SK-N-SH (cell line): ENCODE data around the gene ITM2C. TPM values are rescaled to one million over a fixed set of nuclear protein-coding genes. Genes with fewer than 3 reads are reported as not detected.

Experiments used
- CTCF ChIA-PET: fragments of 300-600, 350-600 bp; formaldehyde crosslinking; extraction: SDS; loops from one replicate; lab custom pipeline; 2021; lab: Yijun Ruan, JAX
- POLR2A ChIA-PET: fragments of 350-600 bp; sonication (Branson Sonifier 250); formaldehyde crosslinking; extraction: SDS; loops from one replicate; lab custom pipeline; 2020; ENCODE audit warnings: antibody characterized with exemption, inconsistent platforms; lab: Yijun Ruan, JAX
- DNase-seq: peaks from one replicate; pipeline ENCODE4 v3.0.0; 2012
- H2AFZ ChIP-seq: fragments of 200-600 bp; sonication (generic); 2 replicates; pipeline ENCODE4 v1.8.1; 2016; ENCODE audit warnings: antibody characterized with exemption, mild to moderate bottlenecking, low read depth
- H3F3A ChIP-seq: fragments of 200-600 bp; sonication (generic); replicated peaks from 2 replicates; pipeline ENCODE3; 2016; ENCODE audit warnings: antibody characterized with exemption, mild to moderate bottlenecking; ENCODE audit not compliant: insufficient read depth
- H3K27ac ChIP-seq, 2 experiments: fragments of 200-500 bp in 1 of 2; fragments of 200-600 bp in 1 of 2; sonication (Bioruptor generic) in 1 of 2; sonication (generic), shearing (Covaris generic) in 1 of 2; 2 replicates each; pipeline versions ENCODE4 v1.5.1 to v1.6.1; 2014 to 2016; ENCODE audit warnings: low read depth in 2 of 2, inconsistent platforms in 1 of 2, low read length in 1 of 2, mild to moderate bottlenecking in 1 of 2, mixed read lengths in 1 of 2
- H3K27me3 ChIP-seq: fragments of 200-600 bp; sonication (generic), shearing (Covaris generic); 2 replicates; pipeline ENCODE4 v1.6.1; 2016; ENCODE audit warnings: mixed run types; ENCODE audit not compliant: insufficient read depth
- H3K36me3 ChIP-seq, 2 experiments: fragments of 200-500 bp in 1 of 2; fragments of 200-600 bp in 1 of 2; sonication (Bioruptor generic) in 1 of 2; sonication (generic) in 1 of 2; replicated peaks in 1 of 2; 2 replicates each; pipeline versions ENCODE3 to v1.5.1; 2014 to 2016; ENCODE audit warnings: low read length in 1 of 2, mild to moderate bottlenecking in 1 of 2; ENCODE audit not compliant: insufficient read depth in 2 of 2, control insufficient read depth in 1 of 2
- H3K4me1 ChIP-seq, 2 experiments: fragments of 200-500 bp in 1 of 2; fragments of 200-600 bp in 1 of 2; sonication (Bioruptor generic) in 1 of 2; sonication (generic), shearing (Covaris generic) in 1 of 2; 2 replicates each; pipeline versions ENCODE4 v1.5.1 to v1.6.1; 2014 to 2016; ENCODE audit warnings: low read depth in 1 of 2, low read length in 1 of 2, mixed run types in 1 of 2; ENCODE audit not compliant: insufficient read depth in 2 of 2, control insufficient read depth in 1 of 2
- H3K4me2 ChIP-seq: fragments of 200-600 bp; sonication (generic), shearing (Covaris generic); 2 replicates; pipeline ENCODE4 v1.6.1; 2017; ENCODE audit warnings: mixed run types
- H3K4me3 ChIP-seq, 2 experiments: fragments of 200-500 bp in 1 of 2; fragments of 200-600 bp in 1 of 2; sonication (Bioruptor generic) in 1 of 2; sonication (generic), shearing (Covaris generic) in 1 of 2; 2 replicates each; pipeline versions ENCODE4 v1.5.1 to v1.8.1; 2014 to 2016; ENCODE audit warnings: low read depth in 2 of 2, inconsistent platforms in 1 of 2, low read length in 1 of 2, mild to moderate bottlenecking in 1 of 2, mixed read lengths in 1 of 2, moderate library complexity in 1 of 2
- H3K79me2 ChIP-seq: fragments of 200-600 bp; sonication (generic); 2 replicates; pipeline ENCODE4 v1.8.1; 2017; ENCODE audit warnings: mild to moderate bottlenecking; ENCODE audit not compliant: insufficient read depth
- H3K9ac ChIP-seq: fragments of 200-600 bp; sonication (generic); 2 replicates; pipeline ENCODE4 v1.6.1; 2017; ENCODE audit warnings: mixed run types
- H3K9me2 ChIP-seq: fragments of 200-600 bp; sonication (generic); 2 replicates; pipeline ENCODE4 v1.6.1; 2017; ENCODE audit warnings: mixed run types
- H3K9me3 ChIP-seq: fragments of 200-600 bp; sonication (generic); 2 replicates; pipeline ENCODE4 v1.6.1; 2017; ENCODE audit warnings: mixed run types, mild to moderate bottlenecking, moderate library complexity
- H4K20me1 ChIP-seq: fragments of 200-600 bp; sonication (generic); 2 replicates; pipeline ENCODE4 v1.6.1; 2017; ENCODE audit warnings: mild to moderate bottlenecking, mixed run types; ENCODE audit not compliant: insufficient read depth
- CHD2 ChIP-seq: fragments of 150-350 bp; IDR thresholded peaks from 2 replicates; pipeline ENCODE4 v1.6.1; 2018; ENCODE audit warnings: low read length; ENCODE audit not compliant: partially characterized antibody
- EP300 ChIP-seq, 2 experiments: IDR thresholded peaks; 2 replicates each; pipeline versions ENCODE4 v1.4.0 to v1.6.1; 2012; ENCODE audit warnings: borderline replicate concordance in 1 of 2, low read depth in 1 of 2, low read length in 1 of 2
- FOSL2 ChIP-seq: IDR thresholded peaks from 2 replicates; pipeline ENCODE4 v1.4.0; 2012; ENCODE audit warnings: low read depth, mild to moderate bottlenecking, moderate library complexity, borderline replicate concordance
- FOXM1 ChIP-seq: IDR thresholded peaks from 2 replicates; pipeline ENCODE4 v1.4.0; 2012; ENCODE audit warnings: low read depth, mild to moderate bottlenecking
- GATA2 ChIP-seq: sonication (generic); formaldehyde crosslinking; IDR thresholded peaks from 2 replicates; pipeline ENCODE4 v1.5.0; 2020; ENCODE audit warnings: mild to moderate bottlenecking, missing genetic modification reagents
- JUND ChIP-seq: IDR thresholded peaks from 2 replicates; pipeline ENCODE4 v1.4.0; 2012
- NFIC ChIP-seq: IDR thresholded peaks from 2 replicates; pipeline ENCODE4 v1.4.0; 2012; ENCODE audit warnings: borderline replicate concordance
- NRF1 ChIP-seq: IDR thresholded peaks from 2 replicates; pipeline ENCODE4 v1.6.1; 2012; ENCODE audit warnings: low read depth, mild to moderate bottlenecking, low read length
- RCOR1 ChIP-seq: fragments of 150-350 bp; IDR thresholded peaks from 2 replicates; pipeline ENCODE4 v1.6.1; 2017; ENCODE audit warnings: antibody characterized with exemption, low read length
- RFX5 ChIP-seq: IDR thresholded peaks from 2 replicates; pipeline ENCODE4 v1.6.1; 2012; ENCODE audit warnings: mild to moderate bottlenecking, improper control_type of control experiment, low read length
- RXRA ChIP-seq: IDR thresholded peaks from 2 replicates; pipeline ENCODE4 v1.4.0; 2012; ENCODE audit warnings: low read depth, mild to moderate bottlenecking, borderline replicate concordance
- SIN3A ChIP-seq: IDR thresholded peaks from 2 replicates; pipeline ENCODE4 v1.6.1; 2012; ENCODE audit warnings: low read depth, mild to moderate bottlenecking, low read length, moderate library complexity, borderline replicate concordance
- TAF1 ChIP-seq: IDR thresholded peaks from 2 replicates; pipeline ENCODE4 v1.6.1; 2012; ENCODE audit warnings: low read depth, mild to moderate bottlenecking, low read length, moderate library complexity, borderline replicate concordance
- TEAD4 ChIP-seq: IDR thresholded peaks from 2 replicates; pipeline ENCODE4 v1.4.0; 2012; ENCODE audit warnings: mild to moderate bottlenecking, borderline replicate concordance; ENCODE audit not compliant: insufficient read depth
- WGBS: methylation state at CpG from one replicate; pipeline ENCODE4 v1.1.6; 2017; ENCODE audit warnings: low lambda C conversion rate; 5-methylcytosine and 5-hydroxymethylcytosine counted together
- polyA plus RNA-seq, 3 experiments: library from polyadenylated mRNA; depleted of rRNA; stranded (reverse); fragments of >200 nt; gene quantifications; 2 replicates each; pipeline ENCODE4 v1.2.3, GENCODE V29; 2012
- TF ChIP-seq, protein P1 (sequence below): IDR thresholded peaks from 2 replicates; pipeline ENCODE4 v1.6.1; 2012; ENCODE audit warnings: mild to moderate bottlenecking, low read depth, low read length, moderate library complexity
- TF ChIP-seq, protein P2 (sequence below): fragments of 200-600 bp; sonication (generic); IDR thresholded peaks from 2 replicates; pipeline ENCODE4 v1.6.1; 2017; ENCODE audit warnings: antibody characterized with exemption, mild to moderate bottlenecking, moderate library complexity
- TF ChIP-seq, protein P3 (sequence below): IDR thresholded peaks from 2 replicates; pipeline ENCODE4 v1.4.0; 2012; ENCODE audit warnings: low read depth, borderline replicate concordance

ITM2C gene
- polyA plus RNA-seq, 1 of the 3 experiments (the other 2 are of a cell fraction): 288 TPM

DNA sequence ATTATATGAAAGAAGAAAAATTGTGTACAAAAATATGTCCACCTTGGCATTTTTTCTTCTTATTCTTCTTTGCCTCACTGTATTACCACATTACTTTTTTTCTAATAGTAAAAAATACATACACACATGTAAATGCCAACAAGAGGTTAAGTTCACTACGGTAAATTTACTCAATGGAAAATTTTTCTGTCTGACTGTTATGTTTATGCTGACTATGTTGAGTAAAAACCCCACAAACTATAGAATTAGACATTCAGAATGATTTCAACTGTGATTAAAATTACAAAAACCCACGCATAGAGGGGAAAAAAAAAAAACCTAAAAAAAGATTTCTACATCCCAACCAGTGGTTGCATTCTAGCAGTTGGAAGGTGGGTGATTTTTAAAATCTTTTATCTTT is 54.9 kb downstream of the ITM2C start:
- Histone ChIP-seq H3K27ac (no peak overlapping the region), H2AFZ (no peak overlapping the region), H3K9ac (no peak overlapping the region), H3K9me3 (no peaks in the 10 kb centered on the region), H3K4me1 (no peaks in the 10 kb centered on the region), H4K20me1 (no peaks in the 10 kb centered on the region), H3K4me3 (no peak overlapping the region), H3K9me2 (no peaks in the 10 kb centered on the region), H3K79me2 (no peaks in the 10 kb centered on the region), H3K27me3 (peaks cover 4% of the 10 kb centered on the region; the same call in 1 of the 2 replicates), H3K36me3 (no peaks in the 10 kb centered on the region), H3K4me2 (no peak overlapping the region), H3F3A (no peaks in the 10 kb centered on the region)
- ChIA-PET CTCF (no interaction called here), POLR2A (no interaction called here)
- WGBS: 56% methylated on average over 2 of the region's 2 CpGs
- no peak for DNase-seq
- TF ChIP-seq, protein P1, sequence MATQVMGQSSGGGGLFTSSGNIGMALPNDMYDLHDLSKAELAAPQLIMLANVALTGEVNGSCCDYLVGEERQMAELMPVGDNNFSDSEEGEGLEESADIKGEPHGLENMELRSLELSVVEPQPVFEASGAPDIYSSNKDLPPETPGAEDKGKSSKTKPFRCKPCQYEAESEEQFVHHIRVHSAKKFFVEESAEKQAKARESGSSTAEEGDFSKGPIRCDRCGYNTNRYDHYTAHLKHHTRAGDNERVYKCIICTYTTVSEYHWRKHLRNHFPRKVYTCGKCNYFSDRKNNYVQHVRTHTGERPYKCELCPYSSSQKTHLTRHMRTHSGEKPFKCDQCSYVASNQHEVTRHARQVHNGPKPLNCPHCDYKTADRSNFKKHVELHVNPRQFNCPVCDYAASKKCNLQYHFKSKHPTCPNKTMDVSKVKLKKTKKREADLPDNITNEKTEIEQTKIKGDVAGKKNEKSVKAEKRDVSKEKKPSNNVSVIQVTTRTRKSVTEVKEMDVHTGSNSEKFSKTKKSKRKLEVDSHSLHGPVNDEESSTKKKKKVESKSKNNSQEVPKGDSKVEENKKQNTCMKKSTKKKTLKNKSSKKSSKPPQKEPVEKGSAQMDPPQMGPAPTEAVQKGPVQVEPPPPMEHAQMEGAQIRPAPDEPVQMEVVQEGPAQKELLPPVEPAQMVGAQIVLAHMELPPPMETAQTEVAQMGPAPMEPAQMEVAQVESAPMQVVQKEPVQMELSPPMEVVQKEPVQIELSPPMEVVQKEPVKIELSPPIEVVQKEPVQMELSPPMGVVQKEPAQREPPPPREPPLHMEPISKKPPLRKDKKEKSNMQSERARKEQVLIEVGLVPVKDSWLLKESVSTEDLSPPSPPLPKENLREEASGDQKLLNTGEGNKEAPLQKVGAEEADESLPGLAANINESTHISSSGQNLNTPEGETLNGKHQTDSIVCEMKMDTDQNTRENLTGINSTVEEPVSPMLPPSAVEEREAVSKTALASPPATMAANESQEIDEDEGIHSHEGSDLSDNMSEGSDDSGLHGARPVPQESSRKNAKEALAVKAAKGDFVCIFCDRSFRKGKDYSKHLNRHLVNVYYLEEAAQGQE: no peak
- no peak for TF ChIP-seq NFIC
- TF ChIP-seq NRF1: no peak
- no peak for TF ChIP-seq RFX5
- no peak for TF ChIP-seq GATA2 (CRISPR knock-in tag)
- no peak for TF ChIP-seq TEAD4
- no peak for TF ChIP-seq JUND
- TF ChIP-seq CHD2: no peak
- no peak for TF ChIP-seq SIN3A
- no peak for TF ChIP-seq FOXM1
- TF ChIP-seq, protein P2, sequence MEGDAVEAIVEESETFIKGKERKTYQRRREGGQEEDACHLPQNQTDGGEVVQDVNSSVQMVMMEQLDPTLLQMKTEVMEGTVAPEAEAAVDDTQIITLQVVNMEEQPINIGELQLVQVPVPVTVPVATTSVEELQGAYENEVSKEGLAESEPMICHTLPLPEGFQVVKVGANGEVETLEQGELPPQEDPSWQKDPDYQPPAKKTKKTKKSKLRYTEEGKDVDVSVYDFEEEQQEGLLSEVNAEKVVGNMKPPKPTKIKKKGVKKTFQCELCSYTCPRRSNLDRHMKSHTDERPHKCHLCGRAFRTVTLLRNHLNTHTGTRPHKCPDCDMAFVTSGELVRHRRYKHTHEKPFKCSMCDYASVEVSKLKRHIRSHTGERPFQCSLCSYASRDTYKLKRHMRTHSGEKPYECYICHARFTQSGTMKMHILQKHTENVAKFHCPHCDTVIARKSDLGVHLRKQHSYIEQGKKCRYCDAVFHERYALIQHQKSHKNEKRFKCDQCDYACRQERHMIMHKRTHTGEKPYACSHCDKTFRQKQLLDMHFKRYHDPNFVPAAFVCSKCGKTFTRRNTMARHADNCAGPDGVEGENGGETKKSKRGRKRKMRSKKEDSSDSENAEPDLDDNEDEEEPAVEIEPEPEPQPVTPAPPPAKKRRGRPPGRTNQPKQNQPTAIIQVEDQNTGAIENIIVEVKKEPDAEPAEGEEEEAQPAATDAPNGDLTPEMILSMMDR: no peak
- no peak for TF ChIP-seq TAF1
- TF ChIP-seq RXRA: no peak
- TF ChIP-seq, protein P3, sequence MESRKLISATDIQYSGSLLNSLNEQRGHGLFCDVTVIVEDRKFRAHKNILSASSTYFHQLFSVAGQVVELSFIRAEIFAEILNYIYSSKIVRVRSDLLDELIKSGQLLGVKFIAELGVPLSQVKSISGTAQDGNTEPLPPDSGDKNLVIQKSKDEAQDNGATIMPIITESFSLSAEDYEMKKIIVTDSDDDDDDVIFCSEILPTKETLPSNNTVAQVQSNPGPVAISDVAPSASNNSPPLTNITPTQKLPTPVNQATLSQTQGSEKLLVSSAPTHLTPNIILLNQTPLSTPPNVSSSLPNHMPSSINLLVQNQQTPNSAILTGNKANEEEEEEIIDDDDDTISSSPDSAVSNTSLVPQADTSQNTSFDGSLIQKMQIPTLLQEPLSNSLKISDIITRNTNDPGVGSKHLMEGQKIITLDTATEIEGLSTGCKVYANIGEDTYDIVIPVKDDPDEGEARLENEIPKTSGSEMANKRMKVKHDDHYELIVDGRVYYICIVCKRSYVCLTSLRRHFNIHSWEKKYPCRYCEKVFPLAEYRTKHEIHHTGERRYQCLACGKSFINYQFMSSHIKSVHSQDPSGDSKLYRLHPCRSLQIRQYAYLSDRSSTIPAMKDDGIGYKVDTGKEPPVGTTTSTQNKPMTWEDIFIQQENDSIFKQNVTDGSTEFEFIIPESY: no peak
- TF ChIP-seq FOSL2: no peak
- TF ChIP-seq RCOR1: no peak
- TF ChIP-seq EP300 (IDR thresholded peaks at IDR 0.05; ENCODE audit: borderline replicate concordance in 1 of 2, low read depth in 1 of 2, low read length in 1 of 2): no peak
